Fibroblast of the conjunctiva (primary cell): ENCODE data around the gene SMC1B.

Source experiments
- DNase-seq: peaks from one replicate; pipeline ENCODE4 v3.0.0-alpha.2; 2010; ENCODE audit warnings: low read depth

Gene SMC1B

GRCh38 chr22:45318558-45319323, 94.7 kb downstream of the SMC1B start:
- DNase-seq = no peak

GRCh38 chr22:45318168-45318557, 95.2 kb downstream of the SMC1B start:
- peak; percentile 86 for DNase-seq

- peak; percentile 49 for DNase-seq
These were observed 95.7 kb downstream of the SMC1B start for GRCh38 chr22:45317551-45318167.

GRCh38 chr22:45316796-45317526, 96.4 kb downstream of the SMC1B start:
- DNase-seq = no peak

GRCh38 chr22:45314786-45315185, 98.6 kb downstream of the SMC1B start:
- DNase-seq = no peak

- DNase-seq = no peak
These were observed 99.2 kb downstream of the SMC1B start for GRCh38 chr22:45314054-45314721.

- DNase-seq = no peak
These were observed 100.5 kb downstream of the SMC1B start for GRCh38 chr22:45312856-45313255.

- no peak for DNase-seq
These were observed 101.0 kb downstream of the SMC1B start for GRCh38 chr22:45312415-45312814.

- no peak for DNase-seq
These were observed 102.3 kb downstream of the SMC1B start for GRCh38 chr22:45310977-45311531.

- no peak for DNase-seq
These were observed 102.9 kb downstream of the SMC1B start for GRCh38 chr22:45310331-45310976.

- DNase-seq = peak; percentile 79
These were observed 103.8 kb downstream of the SMC1B start, which contains the start of gene FAM118A for GRCh38 chr22:45309422-45310227. Gene FAM118A, plus strand, starts transcription at chr22:45309934. Its CDS starts 12,446 bp downstream, at chr22:45322380.

GRCh38 chr22:45308957-45309421, 104.4 kb downstream of the SMC1B start:
- DNase-seq = no peak

GRCh38 chr22:45308391-45308956, 104.9 kb downstream of the SMC1B start:
- DNase-seq = no peak

GRCh38 chr22:45306139-45306538, 107.3 kb downstream of the SMC1B start:
- no peak for DNase-seq

GRCh38 chr22:45305456-45306075, 107.8 kb downstream of the SMC1B start:
- no peak for DNase-seq

- no peak for DNase-seq
These were observed 108.4 kb downstream of the SMC1B start for GRCh38 chr22:45304971-45305370.

GRCh38 chr22:45303181-45303580, 110.2 kb downstream of the SMC1B start:
- DNase-seq = no peak

- DNase-seq = no peak
These were observed 110.6 kb downstream of the SMC1B start for GRCh38 chr22:45302751-45303150.

- no peak for DNase-seq
These were observed 114.4 kb downstream of the SMC1B start for GRCh38 chr22:45298934-45299505.
